WTC11 (cell line): ENCODE results near the gene WDFY4.

Experiments
- ELF4 ChIP-seq: sonication (generic); formaldehyde crosslinking; IDR thresholded peaks from 2 replicates; pipeline ENCODE4 v1.8.1; 2022; ENCODE audit warnings: low read depth, mild to moderate bottlenecking, moderate library complexity, missing genetic modification reagents
- ESRRA ChIP-seq: sonication (generic); formaldehyde crosslinking; IDR thresholded peaks from 2 replicates; pipeline ENCODE4 v1.8.1; 2022; ENCODE audit warnings: mild to moderate bottlenecking, missing genetic modification reagents, borderline replicate concordance
- FOXJ3 ChIP-seq: sonication (generic); formaldehyde crosslinking; IDR thresholded peaks from 2 replicates; pipeline ENCODE4 v1.9.0; 2021; ENCODE audit warnings: missing genetic modification reagents, mild to moderate bottlenecking, borderline replicate concordance
- NR2C2 ChIP-seq: sonication (generic); formaldehyde crosslinking; IDR thresholded peaks from 2 replicates; pipeline ENCODE4 v1.8.0; 2022; ENCODE audit warnings: mild to moderate bottlenecking, missing genetic modification reagents
- RELA ChIP-seq: sonication (generic); formaldehyde crosslinking; IDR thresholded peaks from 2 replicates; pipeline ENCODE4 v1.8.1; 2022; ENCODE audit warnings: missing genetic modification reagents, mild to moderate bottlenecking, borderline replicate concordance
- SP1 ChIP-seq: sonication (generic); formaldehyde crosslinking; conservative IDR thresholded peaks from 2 replicates; pipeline ENCODE4 v1.8.1; 2022; ENCODE audit warnings: missing genetic modification reagents
- TEAD4 ChIP-seq: sonication (generic); formaldehyde crosslinking; IDR thresholded peaks from 2 replicates; pipeline ENCODE4 v1.8.0; 2022; ENCODE audit warnings: mild to moderate bottlenecking, missing genetic modification reagents
- USF2 ChIP-seq: sonication (generic); formaldehyde crosslinking; IDR thresholded peaks from 2 replicates; pipeline ENCODE4 v1.8.1; 2023; ENCODE audit warnings: mild to moderate bottlenecking, missing genetic modification reagents, moderate library complexity
- ZNF138 ChIP-seq: sonication (generic); formaldehyde crosslinking; conservative IDR thresholded peaks from 2 replicates; pipeline ENCODE4 v1.8.1; 2022; ENCODE audit warnings: mild to moderate bottlenecking, moderate library complexity, missing genetic modification reagents
- TF ChIP-seq, protein P1 (sequence below): fragments of 200-600 bp; IDR thresholded peaks from 2 replicates; pipeline ENCODE4 v1.8.0; 2022; ENCODE audit warnings: antibody characterized with exemption
- TF ChIP-seq, protein P2 (sequence below): sonication (generic); formaldehyde crosslinking; IDR thresholded peaks from 2 replicates; pipeline ENCODE4 v1.8.1; 2022; ENCODE audit warnings: mild to moderate bottlenecking, moderate library complexity, missing genetic modification reagents

DNA sequence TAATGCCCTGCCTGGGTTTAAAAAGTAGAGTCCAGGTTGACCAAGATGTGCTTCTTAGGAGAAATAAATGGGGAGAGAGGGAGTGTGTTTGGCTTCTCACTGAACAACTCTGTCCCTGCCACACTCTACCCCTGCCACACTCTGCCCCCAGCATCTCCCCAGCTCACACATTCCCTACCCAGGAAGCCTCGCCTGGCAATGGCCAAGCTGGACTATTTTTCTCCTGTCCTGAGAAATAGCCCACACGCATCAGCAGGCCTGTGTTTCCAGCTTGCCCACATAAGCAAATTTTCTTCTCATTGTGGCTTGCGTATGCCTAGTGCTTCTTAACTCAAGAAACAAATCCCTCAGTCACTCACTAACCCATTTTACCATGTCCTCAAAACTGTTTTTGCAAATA is 253.1 kb downstream of the WDFY4 start:
- TF ChIP-seq, protein P1, sequence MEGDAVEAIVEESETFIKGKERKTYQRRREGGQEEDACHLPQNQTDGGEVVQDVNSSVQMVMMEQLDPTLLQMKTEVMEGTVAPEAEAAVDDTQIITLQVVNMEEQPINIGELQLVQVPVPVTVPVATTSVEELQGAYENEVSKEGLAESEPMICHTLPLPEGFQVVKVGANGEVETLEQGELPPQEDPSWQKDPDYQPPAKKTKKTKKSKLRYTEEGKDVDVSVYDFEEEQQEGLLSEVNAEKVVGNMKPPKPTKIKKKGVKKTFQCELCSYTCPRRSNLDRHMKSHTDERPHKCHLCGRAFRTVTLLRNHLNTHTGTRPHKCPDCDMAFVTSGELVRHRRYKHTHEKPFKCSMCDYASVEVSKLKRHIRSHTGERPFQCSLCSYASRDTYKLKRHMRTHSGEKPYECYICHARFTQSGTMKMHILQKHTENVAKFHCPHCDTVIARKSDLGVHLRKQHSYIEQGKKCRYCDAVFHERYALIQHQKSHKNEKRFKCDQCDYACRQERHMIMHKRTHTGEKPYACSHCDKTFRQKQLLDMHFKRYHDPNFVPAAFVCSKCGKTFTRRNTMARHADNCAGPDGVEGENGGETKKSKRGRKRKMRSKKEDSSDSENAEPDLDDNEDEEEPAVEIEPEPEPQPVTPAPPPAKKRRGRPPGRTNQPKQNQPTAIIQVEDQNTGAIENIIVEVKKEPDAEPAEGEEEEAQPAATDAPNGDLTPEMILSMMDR = no peak
- no peak for TF ChIP-seq NR2C2
- TF ChIP-seq TEAD4 = no peak
- TF ChIP-seq SP1 = no peak
- no peak for TF ChIP-seq RELA (CRISPR knock-in tag)
- TF ChIP-seq FOXJ3 (CRISPR knock-in tag) = no peak
- no peak for TF ChIP-seq USF2 (CRISPR knock-in tag)
- no peak for TF ChIP-seq ZNF138 (CRISPR knock-in tag)
- no peak for TF ChIP-seq ESRRA (CRISPR knock-in tag)
- no peak for TF ChIP-seq ELF4 (CRISPR knock-in tag)
- TF ChIP-seq, protein P2, sequence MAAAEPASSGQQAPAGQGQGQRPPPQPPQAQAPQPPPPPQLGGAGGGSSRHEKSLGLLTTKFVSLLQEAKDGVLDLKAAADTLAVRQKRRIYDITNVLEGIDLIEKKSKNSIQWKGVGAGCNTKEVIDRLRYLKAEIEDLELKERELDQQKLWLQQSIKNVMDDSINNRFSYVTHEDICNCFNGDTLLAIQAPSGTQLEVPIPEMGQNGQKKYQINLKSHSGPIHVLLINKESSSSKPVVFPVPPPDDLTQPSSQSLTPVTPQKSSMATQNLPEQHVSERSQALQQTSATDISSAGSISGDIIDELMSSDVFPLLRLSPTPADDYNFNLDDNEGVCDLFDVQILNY (CRISPR knock-in tag) = no peak
